ENCODE measurements around the gene FOS.

GRCh38 chr14:75240781-75241180 lies 37.8 kb upstream of the FOS start:
- no peak for TF ChIP-seq CTCF (conservative IDR thresholded peaks at IDR 0.05; ENCODE audit: low read depth in 2 of 2)
- no peak for TF ChIP-seq CREB1 (CRISPR knock-in tag; IDR thresholded peaks at IDR 0.05; ENCODE audit: low read depth)
- no peak for TF ChIP-seq POLR2AphosphoS5 (IDR thresholded peaks at IDR 0.05; ENCODE audit: low read depth)
- TF ChIP-seq EZH2phosphoT487 (IDR thresholded peaks at IDR 0.05; ENCODE audit: unreplicated experiment), result no peak
- no peak for TF ChIP-seq EZH2 (IDR thresholded peaks at IDR 0.05; ENCODE audit: low read depth, unreplicated experiment)
- TF ChIP-seq NANOG (IDR thresholded peaks at IDR 0.05; ENCODE audit: borderline replicate concordance), result no peak

Data from GM23338 (cell line).